Mesothelial cell of epicardium (in vitro differentiated cells): Measurements from ENCODE around the gene ABHD1. TPM values are rescaled to one million over a fixed set of nuclear protein-coding genes. Genes with fewer than 3 reads are reported as not detected.

Experiments
- DNase-seq, 2 experiments: peaks; one replicate each; pipeline ENCODE4 v3.0.0; 2021; ENCODE audit warnings: low spot score in 2 of 2; ENCODE audit not compliant: unreplicated experiment in 2 of 2
- H3K27ac Mint-ChIP-seq: 2 replicates; pipeline ENCODE4 v1.8.0; 2021; ENCODE audit warnings: mixed read lengths
- H3K27me3 Mint-ChIP-seq: 2 replicates; pipeline ENCODE4 v1.8.0; 2021; ENCODE audit warnings: low read depth, mixed read lengths
- H3K36me3 Mint-ChIP-seq: 2 replicates; pipeline ENCODE4 v1.8.0; 2021; ENCODE audit warnings: mixed read lengths
- H3K4me1 Mint-ChIP-seq: 2 replicates; pipeline ENCODE4 v1.8.0; 2021; ENCODE audit warnings: mixed read lengths
- H3K4me3 Mint-ChIP-seq: 2 replicates; pipeline ENCODE4 v1.8.0; 2021; ENCODE audit warnings: mild to moderate bottlenecking, moderate library complexity, mixed read lengths
- H3K9me3 Mint-ChIP-seq: 2 replicates; pipeline ENCODE4 v1.8.0; 2021; ENCODE audit warnings: mixed read lengths
- total RNA-seq: library from RNA; stranded (reverse); gene quantifications from 3 replicates; pipeline ENCODE4 v1.2.1, GENCODE V29; 2021
- TF ChIP-seq, protein P1 (sequence below): fragments of 200-600 bp; sonication (generic); IDR thresholded peaks from one replicate; pipeline ENCODE4 v1.5.0; 2021; ENCODE audit warnings: antibody characterized with exemption; ENCODE audit not compliant: unreplicated experiment

The ABHD1 gene
- total RNA-seq, 1 donor from 2014 or later, result 1.5 TPM

- Mint-ChIP-seq H3K4me1 (peaks cover 57% of the 10 kb centered on the region), H3K9me3 (no peaks in the 10 kb centered on the region), H3K27ac (peak within 1 kb of the TSS; percentile 90), H3K27me3 (no peaks in the 10 kb centered on the region), H3K36me3 (no peaks in the 10 kb centered on the region), H3K4me3 (peak within 1 kb of the TSS; percentile 77)
- peak; percentile 69 to 74 for DNase-seq
- TF ChIP-seq, protein P1, sequence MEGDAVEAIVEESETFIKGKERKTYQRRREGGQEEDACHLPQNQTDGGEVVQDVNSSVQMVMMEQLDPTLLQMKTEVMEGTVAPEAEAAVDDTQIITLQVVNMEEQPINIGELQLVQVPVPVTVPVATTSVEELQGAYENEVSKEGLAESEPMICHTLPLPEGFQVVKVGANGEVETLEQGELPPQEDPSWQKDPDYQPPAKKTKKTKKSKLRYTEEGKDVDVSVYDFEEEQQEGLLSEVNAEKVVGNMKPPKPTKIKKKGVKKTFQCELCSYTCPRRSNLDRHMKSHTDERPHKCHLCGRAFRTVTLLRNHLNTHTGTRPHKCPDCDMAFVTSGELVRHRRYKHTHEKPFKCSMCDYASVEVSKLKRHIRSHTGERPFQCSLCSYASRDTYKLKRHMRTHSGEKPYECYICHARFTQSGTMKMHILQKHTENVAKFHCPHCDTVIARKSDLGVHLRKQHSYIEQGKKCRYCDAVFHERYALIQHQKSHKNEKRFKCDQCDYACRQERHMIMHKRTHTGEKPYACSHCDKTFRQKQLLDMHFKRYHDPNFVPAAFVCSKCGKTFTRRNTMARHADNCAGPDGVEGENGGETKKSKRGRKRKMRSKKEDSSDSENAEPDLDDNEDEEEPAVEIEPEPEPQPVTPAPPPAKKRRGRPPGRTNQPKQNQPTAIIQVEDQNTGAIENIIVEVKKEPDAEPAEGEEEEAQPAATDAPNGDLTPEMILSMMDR, result no peak
Measured at GRCh38 chr2:27078267-27079194, 45.1 kb upstream of the ABHD1 start, which contains the start of gene EMILIN1. EMILIN1 (plus strand) TSS chr2:27078615; CDS start chr2:27079066, 451 bp downstream.

- H3K4me3 Mint-ChIP-seq, result peak overlapping the region; percentile 77
- H3K27me3 Mint-ChIP-seq, result no peaks in the 10 kb centered on the region
- no peak for DNase-seq
- no peaks in the 10 kb centered on the region for H3K9me3 Mint-ChIP-seq
- no peaks in the 10 kb centered on the region for H3K36me3 Mint-ChIP-seq
- H3K4me1 Mint-ChIP-seq, result peaks cover 52% of the 10 kb centered on the region
- peak overlapping the region; percentile 67 for H3K27ac Mint-ChIP-seq
- TF ChIP-seq, protein P1, result no peak
Measured at GRCh38 chr2:27079233-27080139, 44.1 kb upstream of the ABHD1 start.

- Mint-ChIP-seq H3K9me3 (no peaks in the 10 kb centered on the region), H3K4me3 (peak overlapping the region; percentile 77), H3K27ac (peak overlapping the region; percentile 59), H3K36me3 (no peaks in the 10 kb centered on the region), H3K4me1 (peaks cover 45% of the 10 kb centered on the region), H3K27me3 (no peaks in the 10 kb centered on the region)
- DNase-seq, result no peak
- TF ChIP-seq, protein P1, result no peak
Measured at GRCh38 chr2:27080140-27080469, 43.5 kb upstream of the ABHD1 start.

DNA sequence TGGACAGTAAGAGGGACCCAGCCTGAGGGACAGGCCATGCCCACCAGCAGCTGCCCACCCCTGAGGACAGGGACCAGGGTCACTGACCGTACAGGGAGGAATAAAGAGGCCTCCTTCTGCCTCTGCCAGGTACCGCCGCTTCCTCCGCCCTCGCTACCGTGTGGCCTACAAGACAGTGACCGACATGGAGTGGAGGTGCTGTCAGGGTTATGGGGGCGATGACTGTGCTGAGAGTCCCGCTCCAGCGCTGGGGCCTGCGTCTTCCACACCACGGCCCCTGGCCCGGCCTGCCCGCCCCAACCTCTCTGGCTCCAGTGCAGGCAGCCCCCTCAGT lies 43.0 kb upstream of the ABHD1 start:
- Mint-ChIP-seq H3K27ac (peak overlapping the region; percentile 88), H3K4me1 (peaks cover 46% of the 10 kb centered on the region), H3K27me3 (peaks cover 3% of the 10 kb centered on the region), H3K9me3 (no peaks in the 10 kb centered on the region), H3K4me3 (peak overlapping the region; percentile 77), H3K36me3 (no peaks in the 10 kb centered on the region)
- DNase-seq, result no peak
- TF ChIP-seq, protein P1, result no peak

- no peak overlapping the region for H3K4me3 Mint-ChIP-seq
- no peaks in the 10 kb centered on the region for H3K9me3 Mint-ChIP-seq
- H3K27ac Mint-ChIP-seq, result no peak overlapping the region
Measured at GRCh38 chr2:27081984-27082772, 41.4 kb upstream of the ABHD1 start.

More at GRCh38 chr2:27081984-27082772, 41.4 kb upstream of the ABHD1 start:
- TF ChIP-seq, protein P1, result no peak
- DNase-seq, result no peak
- Mint-ChIP-seq H3K36me3 (no peaks in the 10 kb centered on the region), H3K27me3 (peaks cover 7% of the 10 kb centered on the region), H3K4me1 (peaks cover 42% of the 10 kb centered on the region)
